Glutamatergic neuron (in vitro differentiated cells): ENCODE measurements around the gene FAM3B. TPM values are rescaled to one million over a fixed set of nuclear protein-coding genes. Genes with fewer than 3 reads are reported as not detected.
A peak's percentile ranks its signal among the peaks of the same experiment; 100 is the strongest.

Source experiments
- DNase-seq: peaks from one replicate; pipeline ENCODE4 v3.0.0; 2022
- H3K27ac Mint-ChIP-seq: one replicate; pipeline ENCODE4 v1.8.0; 2020; ENCODE audit warnings: mild to moderate bottlenecking, mixed read lengths, inconsistent platforms; ENCODE audit not compliant: unreplicated experiment
- H3K27me3 Mint-ChIP-seq: one replicate; pipeline ENCODE4 v1.8.0; 2020; ENCODE audit warnings: mild to moderate bottlenecking, moderate library complexity, mixed read lengths, inconsistent platforms; ENCODE audit not compliant: unreplicated experiment
- H3K36me3 Mint-ChIP-seq: one replicate; pipeline ENCODE4 v1.8.0; 2020; ENCODE audit warnings: mild to moderate bottlenecking, mixed read lengths, inconsistent platforms; ENCODE audit not compliant: unreplicated experiment
- H3K4me1 Mint-ChIP-seq: one replicate; pipeline ENCODE4 v1.8.0; 2020; ENCODE audit warnings: mild to moderate bottlenecking, low read depth, mixed read lengths, inconsistent platforms; ENCODE audit not compliant: unreplicated experiment
- H3K4me3 Mint-ChIP-seq: one replicate; pipeline ENCODE4 v1.8.0; 2020; ENCODE audit warnings: mild to moderate bottlenecking, mixed read lengths, inconsistent platforms; ENCODE audit not compliant: unreplicated experiment
- H3K9me3 Mint-ChIP-seq: one replicate; pipeline ENCODE4 v1.8.0; 2020; ENCODE audit warnings: mild to moderate bottlenecking, moderate library complexity, mixed read lengths, inconsistent platforms; ENCODE audit not compliant: unreplicated experiment
- CTCF ChIP-seq: fragments of 200-600 bp; sonication (generic); IDR thresholded peaks from one replicate; pipeline ENCODE4 v1.5.0; 2021; ENCODE audit not compliant: partially characterized antibody, unreplicated experiment
- total RNA-seq: library from RNA; stranded (reverse); fragmentation: NEBNext Ultra II Directional; extraction: Animal tissue kit (Norgen Biotek cat#: 25700); gene quantifications from one replicate; pipeline ENCODE4 v1.2.1, GENCODE V29; 2021; ENCODE audit not compliant: unreplicated experiment

FAM3B gene
- total RNA-seq, 1 donor from 2014 or later = not detected

GRCh38 chr21:41315726-41316125, 875 bp upstream of the FAM3B start:
- DNase-seq = no peak
- H3K36me3 Mint-ChIP-seq = no peaks in the 10 kb centered on the region
- H3K4me3 Mint-ChIP-seq = peak overlapping the region; percentile 75
- peaks cover 2% of the 10 kb centered on the region for H3K9me3 Mint-ChIP-seq
- H3K4me1 Mint-ChIP-seq = no peaks in the 10 kb centered on the region
- peaks cover 14% of the 10 kb centered on the region for H3K27me3 Mint-ChIP-seq
- no peak overlapping the region for H3K27ac Mint-ChIP-seq
- no peak for TF ChIP-seq CTCF

- H3K27ac Mint-ChIP-seq = no peak overlapping the region
- H3K27me3 Mint-ChIP-seq = peaks cover 14% of the 10 kb centered on the region
- H3K9me3 Mint-ChIP-seq = peaks cover 2% of the 10 kb centered on the region
- no peak for DNase-seq
- H3K4me1 Mint-ChIP-seq = no peaks in the 10 kb centered on the region
- no peaks in the 10 kb centered on the region for H3K36me3 Mint-ChIP-seq
- TF ChIP-seq CTCF = no peak
- H3K4me3 Mint-ChIP-seq = peak overlapping the region; percentile 53
Measured at GRCh38 chr21:41317063-41317392, 427 bp downstream of the FAM3B start.

- no peaks in the 10 kb centered on the region for H3K4me1 Mint-ChIP-seq
- no peak for TF ChIP-seq CTCF
- H3K9me3 Mint-ChIP-seq = peaks cover 2% of the 10 kb centered on the region
- no peaks in the 10 kb centered on the region for H3K36me3 Mint-ChIP-seq
- peak overlapping the region; percentile 53 for H3K4me3 Mint-ChIP-seq
- H3K27ac Mint-ChIP-seq = no peak overlapping the region
- H3K27me3 Mint-ChIP-seq = peaks cover 14% of the 10 kb centered on the region
- no peak for DNase-seq
Measured at GRCh38 chr21:41317458-41317857, 857 bp downstream of the FAM3B start.

- H3K27me3 Mint-ChIP-seq = peaks cover 14% of the 10 kb centered on the region
Measured at GRCh38 chr21:41318218-41318617, 1.6 kb downstream of the FAM3B start.

GRCh38 chr21:41319273-41319672, 2.7 kb downstream of the FAM3B start:
- Mint-ChIP-seq H3K4me1 (no peaks in the 10 kb centered on the region), H3K27me3 (peaks cover 16% of the 10 kb centered on the region), H3K9me3 (peaks cover 2% of the 10 kb centered on the region), H3K4me3 (no peak overlapping the region), H3K27ac (no peak overlapping the region), H3K36me3 (no peaks in the 10 kb centered on the region)
- TF ChIP-seq CTCF = no peak
- DNase-seq = no peak

More at GRCh38 chr21:41318218-41318617, 1.6 kb downstream of the FAM3B start:
- TF ChIP-seq CTCF = no peak
- Mint-ChIP-seq H3K4me1 (no peaks in the 10 kb centered on the region), H3K36me3 (no peaks in the 10 kb centered on the region), H3K4me3 (no peak overlapping the region), H3K9me3 (peaks cover 2% of the 10 kb centered on the region), H3K27ac (no peak overlapping the region)
- no peak for DNase-seq
